ENCODE measurements around the gene CPED1. TPM values are rescaled to one million over a fixed set of nuclear protein-coding genes. Genes with fewer than 3 reads are reported as not detected.

Gene CPED1
- total and polyA plus RNA-seq, 2 experiments from 2014 or later, result 0.17 to 0.47 TPM

DNA sequence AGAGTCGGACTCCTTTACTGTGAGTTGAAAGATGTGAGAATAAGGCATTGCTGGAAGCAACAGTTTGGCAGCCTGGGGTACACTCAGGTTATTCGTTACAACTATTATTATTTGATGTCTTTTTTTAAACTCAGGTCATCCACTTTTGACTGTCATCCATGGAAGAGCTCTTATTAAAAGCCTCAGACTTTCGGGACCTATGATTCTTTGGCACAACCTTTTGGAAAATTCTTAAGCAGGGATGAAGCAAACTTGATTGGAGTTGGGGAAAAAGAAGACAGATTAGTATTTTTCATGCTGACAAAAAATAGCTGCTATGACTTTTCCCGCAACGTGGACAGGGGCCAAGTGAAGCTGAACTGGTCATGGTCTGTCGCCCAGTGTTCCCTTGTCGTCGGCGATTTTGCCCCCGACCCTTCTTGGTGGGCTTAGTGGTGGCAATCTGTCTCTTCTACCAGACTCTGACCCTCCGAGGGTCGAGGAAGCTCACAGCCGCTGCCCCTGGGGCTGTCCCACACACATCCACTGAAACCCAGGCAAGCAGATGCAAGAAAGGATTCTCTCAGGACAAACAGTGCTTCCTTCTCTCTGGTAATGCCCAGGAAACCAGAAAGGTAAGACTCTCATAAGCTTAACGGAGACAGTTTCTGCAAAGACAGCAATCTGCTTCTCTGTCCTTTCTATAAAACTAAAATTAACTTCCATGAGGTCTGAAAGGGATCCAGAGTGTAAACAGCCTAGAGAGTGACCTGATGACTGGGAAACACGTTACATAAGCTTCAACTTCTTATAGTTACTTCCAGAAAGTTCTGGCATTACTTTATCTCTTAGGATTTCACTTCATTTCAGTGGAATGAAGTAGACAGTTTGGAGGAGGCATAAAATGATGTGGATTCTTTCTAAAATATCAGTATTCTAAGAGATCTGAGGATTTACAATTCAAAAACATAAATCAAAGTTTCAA lies 1.0 kb downstream of the CPED1 start:
- Histone ChIP-seq H3K27me3 (ENCODE audit: insufficient read depth) (peaks cover 18% of the 10 kb centered on the region), H3K36me3 (ENCODE audit: insufficient read depth) (no peaks in the 10 kb centered on the region), H3K9me2 (ENCODE audit: insufficient read depth) (no peaks in the 10 kb centered on the region), H3K27ac (ENCODE audit: low read depth) (no peak overlapping the region), H2AFZ (peak overlapping the region; percentile 98), H3F3A (replicated peaks; ENCODE audit: low read depth) (no peaks in the 10 kb centered on the region), H4K20me1 (replicated peaks; ENCODE audit: insufficient read depth) (no peaks in the 10 kb centered on the region), H3K4me1 (ENCODE audit: insufficient read depth) (peaks cover 6% of the 10 kb centered on the region), H3K4me3 (peak overlapping the region; percentile 59; the same call in 1 of the 2 replicates), H3K79me2 (replicated peaks; ENCODE audit: insufficient read depth) (no peaks in the 10 kb centered on the region), H3K4me2 (peak overlapping the region; percentile 86; the same call in 1 of the 2 replicates)
- peaks cover 14% of the 10 kb centered on the region for H3K27me3 Mint-ChIP-seq (ENCODE audit: insufficient read depth, low read depth, poor library complexity)
- DNase-seq (ENCODE audit: low spot score), result no peak
- TF ChIP-seq EZH2phosphoT487 (IDR thresholded peaks at IDR 0.05; ENCODE audit: unreplicated experiment) (no peak), NANOG (IDR thresholded peaks at IDR 0.05; ENCODE audit: borderline replicate concordance) (no peak), ZNF114 (CRISPR knock-in tag; IDR thresholded peaks at IDR 0.05) (no peak), STAT1 (IDR thresholded peaks at IDR 0.05; ENCODE audit: unreplicated experiment) (no peak), POLR2AphosphoS5 (IDR thresholded peaks at IDR 0.05; ENCODE audit: low read depth) (no peak), ZNF331 (CRISPR knock-in tag; IDR thresholded peaks at IDR 0.05; ENCODE audit: low read depth) (no peak)
- TF ChIP-seq, protein P1, sequence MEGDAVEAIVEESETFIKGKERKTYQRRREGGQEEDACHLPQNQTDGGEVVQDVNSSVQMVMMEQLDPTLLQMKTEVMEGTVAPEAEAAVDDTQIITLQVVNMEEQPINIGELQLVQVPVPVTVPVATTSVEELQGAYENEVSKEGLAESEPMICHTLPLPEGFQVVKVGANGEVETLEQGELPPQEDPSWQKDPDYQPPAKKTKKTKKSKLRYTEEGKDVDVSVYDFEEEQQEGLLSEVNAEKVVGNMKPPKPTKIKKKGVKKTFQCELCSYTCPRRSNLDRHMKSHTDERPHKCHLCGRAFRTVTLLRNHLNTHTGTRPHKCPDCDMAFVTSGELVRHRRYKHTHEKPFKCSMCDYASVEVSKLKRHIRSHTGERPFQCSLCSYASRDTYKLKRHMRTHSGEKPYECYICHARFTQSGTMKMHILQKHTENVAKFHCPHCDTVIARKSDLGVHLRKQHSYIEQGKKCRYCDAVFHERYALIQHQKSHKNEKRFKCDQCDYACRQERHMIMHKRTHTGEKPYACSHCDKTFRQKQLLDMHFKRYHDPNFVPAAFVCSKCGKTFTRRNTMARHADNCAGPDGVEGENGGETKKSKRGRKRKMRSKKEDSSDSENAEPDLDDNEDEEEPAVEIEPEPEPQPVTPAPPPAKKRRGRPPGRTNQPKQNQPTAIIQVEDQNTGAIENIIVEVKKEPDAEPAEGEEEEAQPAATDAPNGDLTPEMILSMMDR (conservative IDR thresholded peaks at IDR 0.05; ENCODE audit: low read depth in 2 of 2), result no peak
- no peaks in the 10 kb centered on the region for H3K36me3 Mint-ChIP-seq (ENCODE audit: low read depth)
- peaks cover 5% of the 10 kb centered on the region; the same call in 2 of the 3 replicates for H3K4me1 Mint-ChIP-seq
- no peak for ATAC-seq
- H3K9me3 Mint-ChIP-seq, result no peaks in the 10 kb centered on the region
- H3K27ac Mint-ChIP-seq, result no peak overlapping the region
- peak overlapping the region; percentile 77; the same call in 2 of the 3 replicates for H3K4me3 Mint-ChIP-seq

DNA sequence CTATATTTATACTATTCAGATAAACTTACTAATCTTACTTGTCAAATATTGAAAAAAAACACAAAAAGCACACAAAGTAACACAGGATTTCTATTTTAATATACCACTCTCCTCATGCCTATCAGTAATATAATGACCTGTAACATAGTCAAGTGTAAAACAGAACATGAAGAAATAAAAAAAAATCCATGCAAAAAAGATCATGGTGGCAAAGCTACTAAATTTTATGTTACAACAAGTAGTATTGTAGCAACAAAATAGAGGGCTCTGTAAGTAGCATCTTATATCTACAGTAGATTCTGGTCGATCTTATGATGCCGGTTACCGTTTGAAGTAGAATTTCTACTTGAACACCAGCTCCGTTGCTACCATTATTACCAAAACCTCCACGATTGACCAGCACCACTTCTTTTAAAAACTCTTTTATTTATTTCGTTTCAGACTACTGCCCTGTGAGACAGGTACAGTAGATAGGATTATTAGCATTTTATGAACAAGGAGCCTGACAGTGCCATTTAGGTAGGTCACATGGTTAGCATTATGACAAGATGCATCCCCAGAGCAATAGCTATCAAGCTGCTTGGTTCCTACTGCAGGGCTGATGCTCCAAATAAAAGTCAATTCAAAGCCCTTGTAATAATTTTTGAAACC lies 2.1 kb downstream of the CPED1 start:
- no peak for DNase-seq (ENCODE audit: low spot score)
- Histone ChIP-seq H3K4me2 (no peak overlapping the region), H4K20me1 (replicated peaks; ENCODE audit: insufficient read depth) (no peaks in the 10 kb centered on the region), H3K4me1 (ENCODE audit: insufficient read depth) (peaks cover 6% of the 10 kb centered on the region), H3K9me2 (ENCODE audit: insufficient read depth) (no peaks in the 10 kb centered on the region), H3K27ac (ENCODE audit: low read depth) (no peak overlapping the region), H3K4me3 (no peak overlapping the region), H3K79me2 (replicated peaks; ENCODE audit: insufficient read depth) (no peaks in the 10 kb centered on the region), H3K27me3 (ENCODE audit: insufficient read depth) (peaks cover 18% of the 10 kb centered on the region), H3F3A (replicated peaks; ENCODE audit: low read depth) (no peaks in the 10 kb centered on the region), H3K36me3 (ENCODE audit: insufficient read depth) (no peaks in the 10 kb centered on the region), H2AFZ (no peak overlapping the region)
- Mint-ChIP-seq H3K4me3 (no peak overlapping the region), H3K36me3 (ENCODE audit: low read depth) (no peaks in the 10 kb centered on the region), H3K9me3 (no peaks in the 10 kb centered on the region), H3K27ac (no peak overlapping the region), H3K4me1 (peaks cover 5% of the 10 kb centered on the region; the same call in 2 of the 3 replicates), H3K27me3 (ENCODE audit: insufficient read depth, low read depth, poor library complexity) (peaks cover 15% of the 10 kb centered on the region)
- ATAC-seq, result no peak
- no peak for TF ChIP-seq ZNF114 (CRISPR knock-in tag; IDR thresholded peaks at IDR 0.05)
- TF ChIP-seq, protein P2, sequence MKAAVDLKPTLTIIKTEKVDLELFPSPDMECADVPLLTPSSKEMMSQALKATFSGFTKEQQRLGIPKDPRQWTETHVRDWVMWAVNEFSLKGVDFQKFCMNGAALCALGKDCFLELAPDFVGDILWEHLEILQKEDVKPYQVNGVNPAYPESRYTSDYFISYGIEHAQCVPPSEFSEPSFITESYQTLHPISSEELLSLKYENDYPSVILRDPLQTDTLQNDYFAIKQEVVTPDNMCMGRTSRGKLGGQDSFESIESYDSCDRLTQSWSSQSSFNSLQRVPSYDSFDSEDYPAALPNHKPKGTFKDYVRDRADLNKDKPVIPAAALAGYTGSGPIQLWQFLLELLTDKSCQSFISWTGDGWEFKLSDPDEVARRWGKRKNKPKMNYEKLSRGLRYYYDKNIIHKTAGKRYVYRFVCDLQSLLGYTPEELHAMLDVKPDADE (IDR thresholded peaks at IDR 0.05), result no peak
- TF ChIP-seq JUNB (IDR thresholded peaks at IDR 0.05; ENCODE audit: unreplicated experiment), result no peak
- TF ChIP-seq EZH2phosphoT487 (IDR thresholded peaks at IDR 0.05; ENCODE audit: unreplicated experiment), result no peak
- no peak for TF ChIP-seq ZNF331 (CRISPR knock-in tag; IDR thresholded peaks at IDR 0.05; ENCODE audit: low read depth)
- TF ChIP-seq CREB1 (CRISPR knock-in tag; IDR thresholded peaks at IDR 0.05; ENCODE audit: low read depth), result no peak
- no peak for TF ChIP-seq EZH2 (IDR thresholded peaks at IDR 0.05; ENCODE audit: low read depth, unreplicated experiment)
- no peak for TF ChIP-seq STAT1 (IDR thresholded peaks at IDR 0.05; ENCODE audit: unreplicated experiment)

All from GM23338 (cell line).